PC-3 (cell line): ENCODE measurements around the gene LRRC75A. TPM values are rescaled to one million over a fixed set of nuclear protein-coding genes. Genes with fewer than 3 reads are reported as not detected.

Source experiments
- ATAC-seq: fragments of 200-7000 bp; cut with Tn5 transposase; 2 replicates; pipeline ENCODE4 v1.9.1; 2020; ENCODE audit warnings: mild to moderate bottlenecking, moderate library complexity
- BruUV-seq: library from RNA; stranded (reverse); fragments of 400-500 nt; replicated peaks from 2 replicates; lab custom pipeline; 2021; lab: Mats Ljungman, UMichigan
- CTCF ChIA-PET: fragments of 300-600 bp; sonication (Branson Sonifier 250); formaldehyde crosslinking; loops from one replicate; lab custom pipeline; 2022; ENCODE audit warnings: antibody characterized with exemption; lab: Charles Lee
- POLR2A ChIA-PET: fragments of 300-600 bp; sonication (Branson Sonifier 250); formaldehyde crosslinking; loops from one replicate; lab custom pipeline; 2022; ENCODE audit warnings: antibody characterized with exemption; ENCODE audit not compliant: unreplicated experiment; lab: Charles Lee
- DNase-seq: peaks from one replicate; pipeline ENCODE4 v3.0.0-alpha.2; 2015
- H2AFZ ChIP-seq: fragments of 300-600 bp; sonication (generic); 2 replicates; pipeline ENCODE4 v1.6.0; 2016; ENCODE audit warnings: antibody characterized with exemption, low read length
- H3F3A ChIP-seq: fragments of 300-600 bp; sonication (generic); one replicate; pipeline ENCODE4 v1.6.0; 2017; ENCODE audit warnings: antibody characterized with exemption, low read length, control low read depth, mild to moderate bottlenecking; ENCODE audit not compliant: unreplicated experiment
- H3K27ac ChIP-seq: fragments of 300-600 bp; sonication (generic); 2 replicates; pipeline ENCODE4 v1.5.1; 2016; ENCODE audit warnings: mild to moderate bottlenecking, low read length
- H3K27me3 ChIP-seq: fragments of 300-600 bp; sonication (generic); 2 replicates; pipeline ENCODE4 v1.6.1; 2016; ENCODE audit warnings: low read length, mixed read lengths
- H3K36me3 ChIP-seq: fragments of 300-600 bp; sonication (generic); 2 replicates; pipeline ENCODE4 v1.6.1; 2016; ENCODE audit warnings: low read depth, mixed run types, low read length, mixed read lengths
- H3K4me1 ChIP-seq: fragments of 300-600 bp; sonication (generic); 2 replicates; pipeline ENCODE4 v1.5.1; 2016; ENCODE audit warnings: low read length; ENCODE audit not compliant: insufficient read depth
- H3K4me2 ChIP-seq: fragments of 300-600 bp; sonication (generic); 2 replicates; pipeline ENCODE4 v1.6.0; 2016; ENCODE audit warnings: low read length
- H3K4me3 ChIP-seq: fragments of 300-600 bp; sonication (generic); 2 replicates; pipeline ENCODE4 v1.5.1; 2016; ENCODE audit warnings: mild to moderate bottlenecking, low read length, mixed read lengths
- H3K79me2 ChIP-seq: fragments of 300-600 bp; sonication (generic); 2 replicates; pipeline ENCODE4 v1.6.1; 2017; ENCODE audit warnings: low read length, mixed read lengths
- H3K9ac ChIP-seq: fragments of 300-600 bp; sonication (generic); 2 replicates; pipeline ENCODE4 v1.6.0; 2016; ENCODE audit warnings: mild to moderate bottlenecking, low read length
- H3K9me2 ChIP-seq: fragments of 300-600 bp; sonication (generic); replicated peaks from 2 replicates; pipeline ENCODE4 v1.6.1; 2016; ENCODE audit warnings: mixed run types, low read length, mixed read lengths
- H3K9me3 ChIP-seq: fragments of 300-600 bp; sonication (generic); 2 replicates; pipeline ENCODE4 v1.6.1; 2016; ENCODE audit warnings: low read length, mixed read lengths
- H4K20me1 ChIP-seq: fragments of 300-600 bp; sonication (generic); 2 replicates; pipeline ENCODE4 v1.6.1; 2016; ENCODE audit warnings: low read length, mixed read lengths
- EZH2 ChIP-seq: fragments of 300-600 bp; sonication (generic); IDR thresholded peaks from one replicate; pipeline ENCODE4 v1.6.1; 2017; ENCODE audit warnings: antibody characterized with exemption, mild to moderate bottlenecking, low read length; ENCODE audit not compliant: unreplicated experiment
- EZH2phosphoT487 ChIP-seq: fragments of 300-600 bp; sonication (generic); IDR thresholded peaks from 2 replicates; pipeline ENCODE4 v1.6.1; 2018; ENCODE audit warnings: mild to moderate bottlenecking, antibody characterized with exemption, low read length, borderline replicate concordance
- intact Hi-C: fragments of 100-400 bp; cut with micrococcal nuclease; formaldehyde crosslinking; loops from 2 replicates; pipeline ENCODE4 v1.9.0; 2023
- total RNA-seq: library from RNA; depleted of rRNA; stranded (reverse); fragments of >200 nt; gene quantifications from 2 replicates; pipeline ENCODE4 v1.2.3, GENCODE V29; 2014
- TF ChIP-seq, protein P1 (sequence below): fragments of 300-600 bp; sonication (generic); conservative IDR thresholded peaks from 2 replicates; pipeline ENCODE4 v1.5.1; 2017; ENCODE audit warnings: antibody characterized with exemption, low read depth, mild to moderate bottlenecking, low read length

The LRRC75A gene
- total RNA-seq, 1 experiment from 2014 or later, result 15.8 TPM

DNA sequence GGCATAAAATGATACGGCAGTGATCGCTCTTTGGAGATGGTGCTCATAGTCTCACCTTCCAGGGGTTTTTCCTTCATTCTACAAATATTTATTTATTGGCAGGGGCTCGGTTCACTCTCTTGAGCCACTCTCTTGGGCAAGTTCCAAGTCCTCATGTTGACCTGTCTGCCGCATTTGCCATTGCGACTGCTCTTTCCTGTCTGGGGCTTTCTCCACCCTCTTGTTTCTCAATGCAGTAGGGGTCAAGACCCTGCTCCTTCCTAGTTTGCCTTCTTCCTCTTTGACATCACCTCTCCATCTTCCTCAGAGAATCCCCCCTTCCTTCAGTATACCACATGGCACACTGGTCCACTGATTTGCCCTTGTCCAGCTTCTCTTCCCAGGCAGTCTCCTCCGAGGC lies 21.9 kb upstream of the LRRC75A start:
- H3K9me2 ChIP-seq, result no peaks in the 10 kb centered on the region
- DNase-seq, result no peak
- no peak for ATAC-seq
- TF ChIP-seq EZH2phosphoT487 (no peak), EZH2 (no peak)
- TF ChIP-seq, protein P1, sequence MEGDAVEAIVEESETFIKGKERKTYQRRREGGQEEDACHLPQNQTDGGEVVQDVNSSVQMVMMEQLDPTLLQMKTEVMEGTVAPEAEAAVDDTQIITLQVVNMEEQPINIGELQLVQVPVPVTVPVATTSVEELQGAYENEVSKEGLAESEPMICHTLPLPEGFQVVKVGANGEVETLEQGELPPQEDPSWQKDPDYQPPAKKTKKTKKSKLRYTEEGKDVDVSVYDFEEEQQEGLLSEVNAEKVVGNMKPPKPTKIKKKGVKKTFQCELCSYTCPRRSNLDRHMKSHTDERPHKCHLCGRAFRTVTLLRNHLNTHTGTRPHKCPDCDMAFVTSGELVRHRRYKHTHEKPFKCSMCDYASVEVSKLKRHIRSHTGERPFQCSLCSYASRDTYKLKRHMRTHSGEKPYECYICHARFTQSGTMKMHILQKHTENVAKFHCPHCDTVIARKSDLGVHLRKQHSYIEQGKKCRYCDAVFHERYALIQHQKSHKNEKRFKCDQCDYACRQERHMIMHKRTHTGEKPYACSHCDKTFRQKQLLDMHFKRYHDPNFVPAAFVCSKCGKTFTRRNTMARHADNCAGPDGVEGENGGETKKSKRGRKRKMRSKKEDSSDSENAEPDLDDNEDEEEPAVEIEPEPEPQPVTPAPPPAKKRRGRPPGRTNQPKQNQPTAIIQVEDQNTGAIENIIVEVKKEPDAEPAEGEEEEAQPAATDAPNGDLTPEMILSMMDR, result no peak
- peaks cover 11% of the 10 kb centered on the region for H3K4me1 ChIP-seq
- H3K9ac ChIP-seq, result no peak overlapping the region
- H3F3A ChIP-seq, result no peaks in the 10 kb centered on the region
- H3K4me2 ChIP-seq, result no peak overlapping the region
- ChIA-PET CTCF (no interaction called here), POLR2A (no interaction called here)
- BruUV-seq, result no TSS peak
- H3K79me2 ChIP-seq, result no peaks in the 10 kb centered on the region
- intact Hi-C loops, result no loop called here
- H3K27me3 ChIP-seq, result no peaks in the 10 kb centered on the region
- H3K4me3 ChIP-seq, result no peak overlapping the region
- H4K20me1 ChIP-seq, result no peaks in the 10 kb centered on the region
- no peaks in the 10 kb centered on the region for H3K36me3 ChIP-seq
- H3K27ac ChIP-seq, result no peak overlapping the region
- no peak overlapping the region for H2AFZ ChIP-seq
- no peaks in the 10 kb centered on the region for H3K9me3 ChIP-seq

DNA sequence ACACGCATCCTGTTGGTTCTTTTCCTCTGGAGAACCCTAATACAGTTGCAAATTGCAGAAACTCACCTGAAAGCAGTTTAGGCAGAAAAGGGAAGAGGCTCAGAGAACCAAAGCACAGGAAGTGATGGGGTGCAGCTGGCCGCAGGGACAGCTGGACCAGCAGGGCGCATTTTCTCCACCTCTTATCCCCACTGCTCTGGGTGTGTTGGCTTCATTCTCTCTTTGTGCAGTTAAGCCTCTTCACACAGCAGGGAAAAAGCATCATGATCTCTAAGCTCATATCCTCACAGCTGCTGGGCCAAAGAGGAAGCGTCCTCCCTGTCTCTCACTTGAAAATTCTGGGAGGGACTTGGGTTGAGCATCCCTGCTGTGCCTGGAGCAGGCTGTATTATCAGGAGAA lies 20.0 kb upstream of the LRRC75A start:
- CTCF ChIA-PET, result no interaction called here
- no TSS peak for BruUV-seq
- no peak for ATAC-seq
- TF ChIP-seq EZH2phosphoT487 (no peak), EZH2 (no peak)
- TF ChIP-seq, protein P1, result no peak
- Histone ChIP-seq H3K9me2 (no peaks in the 10 kb centered on the region), H3F3A (no peaks in the 10 kb centered on the region), H3K27me3 (no peaks in the 10 kb centered on the region), H3K9ac (no peak overlapping the region), H3K4me3 (no peak overlapping the region), H2AFZ (no peak overlapping the region), H3K36me3 (no peaks in the 10 kb centered on the region), H4K20me1 (no peaks in the 10 kb centered on the region), H3K4me2 (no peak overlapping the region), H3K4me1 (peaks cover 9% of the 10 kb centered on the region), H3K27ac (no peak overlapping the region), H3K9me3 (no peaks in the 10 kb centered on the region), H3K79me2 (no peaks in the 10 kb centered on the region)
- no peak for DNase-seq
- intact Hi-C loops, result no loop called here
- POLR2A ChIA-PET, result no interaction called here

DNA sequence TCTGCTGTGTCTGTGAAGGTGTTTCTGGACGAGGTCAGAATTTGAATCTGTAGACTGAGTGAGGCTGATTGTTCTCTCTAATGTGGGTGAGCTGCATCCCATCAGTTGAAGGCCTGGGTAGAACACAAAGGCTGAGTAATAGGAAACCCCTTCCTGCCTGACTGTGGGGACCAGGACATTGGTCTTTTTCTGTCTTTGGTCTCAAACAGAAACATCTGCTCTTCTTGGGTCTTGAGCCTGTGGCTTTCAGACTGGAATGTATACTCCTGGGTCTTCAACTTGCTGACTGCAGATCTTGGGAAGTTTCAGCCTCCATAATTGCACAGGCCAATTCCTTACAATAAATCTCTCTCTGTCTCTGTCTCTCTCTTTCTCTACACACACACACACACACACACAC lies 19.6 kb upstream of the LRRC75A start:
- Histone ChIP-seq H3K9ac (no peak overlapping the region), H3K27ac (no peak overlapping the region), H3K27me3 (no peaks in the 10 kb centered on the region), H3K4me2 (no peak overlapping the region), H3K36me3 (no peaks in the 10 kb centered on the region), H3K4me3 (no peak overlapping the region), H3K9me3 (no peaks in the 10 kb centered on the region), H3K4me1 (peaks cover 5% of the 10 kb centered on the region; the same call in 1 of the 2 replicates), H3K9me2 (no peaks in the 10 kb centered on the region), H3F3A (no peaks in the 10 kb centered on the region), H2AFZ (no peak overlapping the region), H4K20me1 (no peaks in the 10 kb centered on the region), H3K79me2 (no peaks in the 10 kb centered on the region)
- no TSS peak for BruUV-seq
- ChIA-PET POLR2A (no interaction called here), CTCF (no interaction called here)
- intact Hi-C loops, result no loop called here
- ATAC-seq (no peak), DNase-seq (no peak)
- TF ChIP-seq EZH2 (no peak), EZH2phosphoT487 (no peak)
- TF ChIP-seq, protein P1, result no peak
